GM21737 (cell line): ENCODE measurements around the gene GDF3.
"Not testable (repeated sequence)": the region's sequence is repeated elsewhere in the genome, so short reads cannot be mapped to it uniquely, and the experiment has no call there.

Experiments used
- ATAC-seq: cut with Tn5 transposase; IDR thresholded peaks from one replicate; pipeline ENCODE4 v1.9.1; 2021; ENCODE audit warnings: mild to moderate bottlenecking, moderate library complexity; ENCODE audit not compliant: unreplicated experiment

Gene GDF3

GRCh38 chr12:7695566-7696197 lies at the start of gene GDF3:
Gene GDF3 (minus strand): TSS chr12:7695775. CDS start chr12:7695728, 47 bp downstream.
- no peak for ATAC-seq

- ATAC-seq, result no peak
Measured at GRCh38 chr12:7732993-7733392, 37.4 kb upstream of the GDF3 start.

- no peak for ATAC-seq
Measured at GRCh38 chr12:7731486-7731885, 35.9 kb upstream of the GDF3 start.

GRCh38 chr12:7730984-7731383 lies 35.4 kb upstream of the GDF3 start:
- ATAC-seq, result not testable (repeated sequence)

GRCh38 chr12:7729746-7730145 lies 34.2 kb upstream of the GDF3 start:
- ATAC-seq, result no peak

GRCh38 chr12:7723926-7724325 lies 28.4 kb upstream of the GDF3 start:
- no peak for ATAC-seq

- no peak for ATAC-seq
Measured at GRCh38 chr12:7719946-7720730, 24.6 kb upstream of the GDF3 start.

GRCh38 chr12:7716381-7716780 lies 20.8 kb upstream of the GDF3 start:
- ATAC-seq, result no peak

GRCh38 chr12:7712841-7713442 lies 17.4 kb upstream of the GDF3 start:
- no peak for ATAC-seq

- ATAC-seq, result no peak
Measured at GRCh38 chr12:7711133-7711532, 15.6 kb upstream of the GDF3 start, which contains the start of gene DPPA3. Gene DPPA3 (plus strand): TSS chr12:7711433. CDS start chr12:7711571, 138 bp downstream.

- no peak for ATAC-seq
Measured at GRCh38 chr12:7709969-7710675, 14.5 kb upstream of the GDF3 start.

GRCh38 chr12:7705846-7706245 lies 10.3 kb upstream of the GDF3 start:
- ATAC-seq, result no peak

- no peak for ATAC-seq
Measured at GRCh38 chr12:7695237-7695560, 376 bp downstream of the GDF3 start.

- no peak for ATAC-seq
Measured at GRCh38 chr12:7694556-7695236, 879 bp downstream of the GDF3 start.

GRCh38 chr12:7693793-7694192 lies 1.8 kb downstream of the GDF3 start:
- ATAC-seq, result no peak

- ATAC-seq, result no peak
Measured at GRCh38 chr12:7681535-7681934, 14.0 kb downstream of the GDF3 start.

- ATAC-seq, result no peak
Measured at GRCh38 chr12:7679251-7680045, 16.1 kb downstream of the GDF3 start.

- ATAC-seq, result no peak
Measured at GRCh38 chr12:7678744-7679143, 16.8 kb downstream of the GDF3 start.

- ATAC-seq, result not testable (repeated sequence)
Measured at GRCh38 chr12:7677432-7677888, 18.1 kb downstream of the GDF3 start.

GRCh38 chr12:7675455-7675854 lies 20.1 kb downstream of the GDF3 start:
- not testable (repeated sequence) for ATAC-seq
